ENCODE data around the gene PDZD8.
"Not testable (repeated sequence)": the region's sequence is repeated elsewhere in the genome, so short reads cannot be mapped to it uniquely, and the experiment has no call there.

Gene PDZD8

GRCh38 chr10:117313641-117314040, 61.6 kb downstream of the PDZD8 start:
- no peak for FAIRE-seq
- TF ChIP-seq CTCF (IDR thresholded peaks at IDR 0.05; ENCODE audit: insufficient read depth, missing control alignments) = no peak

GRCh38 chr10:117312430-117312829, 62.8 kb downstream of the PDZD8 start:
- DNase-seq (ENCODE audit: insufficient read length, low spot score) (no peak), FAIRE-seq (no peak)
- no peak for TF ChIP-seq CTCF (IDR thresholded peaks at IDR 0.05; ENCODE audit: insufficient read depth, missing control alignments)

More at GRCh38 chr10:117313641-117314040, 61.6 kb downstream of the PDZD8 start:
- DNase-seq (ENCODE audit: insufficient read length, low spot score) = no peak

- FAIRE-seq (no peak), DNase-seq (ENCODE audit: insufficient read length, low spot score) (no peak)
- no peak for TF ChIP-seq CTCF (IDR thresholded peaks at IDR 0.05; ENCODE audit: insufficient read depth, missing control alignments)
Observed at GRCh38 chr10:117311261-117311660, 64.0 kb downstream of the PDZD8 start.

- DNase-seq (ENCODE audit: insufficient read length, low spot score) = no peak
- no peak for FAIRE-seq
- TF ChIP-seq CTCF (IDR thresholded peaks at IDR 0.05; ENCODE audit: insufficient read depth, missing control alignments) = no peak
Observed at GRCh38 chr10:117306674-117307073, 68.6 kb downstream of the PDZD8 start.

- not testable (repeated sequence) for FAIRE-seq; DNase-seq (ENCODE audit: insufficient read length, low spot score)
Observed at GRCh38 chr10:117303451-117303850, 71.8 kb downstream of the PDZD8 start.

- DNase-seq (ENCODE audit: insufficient read length, low spot score) (no peak), FAIRE-seq (no peak)
- no peak for TF ChIP-seq CTCF (IDR thresholded peaks at IDR 0.05; ENCODE audit: insufficient read depth, missing control alignments)
Observed at GRCh38 chr10:117300671-117301070, 74.6 kb downstream of the PDZD8 start.

GRCh38 chr10:117299435-117299834, 75.8 kb downstream of the PDZD8 start:
- TF ChIP-seq CTCF (IDR thresholded peaks at IDR 0.05; ENCODE audit: insufficient read depth, missing control alignments) = no peak
- no peak for FAIRE-seq
- no peak for DNase-seq (ENCODE audit: insufficient read length, low spot score)

- no peak for DNase-seq (ENCODE audit: insufficient read length, low spot score)
- FAIRE-seq = no peak
- TF ChIP-seq CTCF (IDR thresholded peaks at IDR 0.05; ENCODE audit: insufficient read depth, missing control alignments) = no peak
Observed at GRCh38 chr10:117298219-117298618, 77.0 kb downstream of the PDZD8 start.

Measured in D721Med (cell line).